KOPT-K1 (cell line): ENCODE measurements around the gene DCTN5.
"Not testable (repeated sequence)": the region's sequence is repeated elsewhere in the genome, so short reads cannot be mapped to it uniquely, and the experiment has no call there.

ENCODE experiments used
- H3K27ac ChIP-seq: fragments of 200-600 bp; sonication (generic); 2 replicates; pipeline ENCODE4 v1.5.1; 2016; ENCODE audit warnings: antibody characterized with exemption, mild to moderate bottlenecking, low read depth, low read length; ENCODE audit not compliant: poor library complexity, severe bottlenecking
- H3K36me3 ChIP-seq: fragments of 200-600 bp; sonication (generic); 2 replicates; pipeline ENCODE4 v1.5.1; 2017; ENCODE audit warnings: antibody characterized with exemption, mild to moderate bottlenecking, low read length, moderate library complexity; ENCODE audit not compliant: insufficient read depth
- H3K9me3 ChIP-seq: fragments of 200-600 bp; sonication (generic); 2 replicates; pipeline ENCODE4 v1.5.1; 2017; ENCODE audit warnings: antibody characterized with exemption, low read length, mild to moderate bottlenecking; ENCODE audit not compliant: insufficient read depth, poor library complexity, severe bottlenecking

DCTN5 gene

DNA sequence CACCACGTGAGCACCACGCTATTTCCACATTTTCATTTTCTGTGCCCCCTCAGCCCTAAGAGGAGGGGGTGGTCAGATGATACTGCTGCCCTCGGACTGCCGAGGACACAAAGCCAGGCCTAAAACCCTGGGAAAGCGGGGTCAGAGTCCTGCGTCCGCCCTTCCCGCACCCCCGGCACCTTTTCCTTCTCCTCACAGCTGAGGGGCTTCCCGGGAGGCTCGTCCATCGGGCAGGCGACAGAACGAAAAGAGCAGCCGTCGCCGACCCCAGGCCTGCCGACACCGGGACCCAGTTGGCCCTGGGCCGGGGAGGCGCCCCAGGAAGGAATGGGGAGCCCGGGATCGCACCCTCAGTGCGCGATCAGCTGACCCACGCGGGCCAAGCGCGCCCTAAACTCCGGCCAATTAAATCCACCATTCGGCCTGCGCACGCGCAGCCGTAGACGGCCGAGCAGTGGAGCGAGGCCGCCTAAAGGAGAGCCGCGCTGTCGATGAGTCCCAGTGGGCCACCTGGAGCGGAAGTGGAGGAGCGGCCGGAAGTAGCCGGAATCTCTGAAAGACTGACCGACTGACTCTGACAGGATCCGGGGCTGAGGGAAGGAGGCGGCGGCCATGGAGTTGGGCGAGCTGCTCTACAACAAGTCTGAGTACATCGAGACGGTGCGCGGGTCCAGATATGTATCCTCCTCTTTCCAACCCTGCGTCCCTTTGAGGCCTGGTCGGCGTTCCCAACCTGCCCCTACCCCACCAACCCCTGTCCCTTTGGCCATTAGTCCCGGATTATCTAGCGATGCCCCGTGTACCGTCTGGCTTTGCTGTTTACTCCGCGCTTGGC lies at the start of gene DCTN5, which contains the start of gene PALB2:
Gene DCTN5 (plus strand): TSS at position 536 of the 835 bp plus-strand sequence. CDS start 77 bp downstream, at position 613.
Gene PALB2 (minus strand): TSS at position 380 of the 835 bp plus-strand sequence. CDS start 153 bp downstream, at position 227.
- H3K27ac ChIP-seq, result peak within 1 kb of the TSS; percentile 89
- H3K36me3 ChIP-seq, result peaks cover 56% of the 10 kb centered on the region
- no peaks in the 10 kb centered on the region for H3K9me3 ChIP-seq

DNA sequence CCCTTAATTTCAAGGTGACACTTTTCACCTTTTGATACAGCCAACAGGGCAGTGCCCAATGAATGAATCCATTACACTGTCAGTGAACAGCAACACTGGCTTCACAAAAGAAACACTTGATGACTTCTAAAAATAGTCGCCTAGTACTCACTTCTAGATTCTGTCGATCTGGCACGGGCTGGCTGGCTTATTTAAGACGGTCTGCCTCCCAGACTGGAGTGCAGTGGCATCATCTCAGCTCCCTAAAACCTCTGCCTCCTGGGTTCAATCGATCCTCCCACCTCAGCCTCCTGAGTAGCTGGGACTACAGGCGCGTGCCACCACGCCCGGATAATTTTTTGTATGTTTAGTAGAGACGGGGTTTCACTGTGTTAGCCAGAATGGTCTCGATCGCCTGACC lies 47.1 kb upstream of the DCTN5 start:
- no peak overlapping the region for H3K27ac ChIP-seq
- H3K36me3 ChIP-seq, result peaks cover 50% of the 10 kb centered on the region
- no peaks in the 10 kb centered on the region for H3K9me3 ChIP-seq

DNA sequence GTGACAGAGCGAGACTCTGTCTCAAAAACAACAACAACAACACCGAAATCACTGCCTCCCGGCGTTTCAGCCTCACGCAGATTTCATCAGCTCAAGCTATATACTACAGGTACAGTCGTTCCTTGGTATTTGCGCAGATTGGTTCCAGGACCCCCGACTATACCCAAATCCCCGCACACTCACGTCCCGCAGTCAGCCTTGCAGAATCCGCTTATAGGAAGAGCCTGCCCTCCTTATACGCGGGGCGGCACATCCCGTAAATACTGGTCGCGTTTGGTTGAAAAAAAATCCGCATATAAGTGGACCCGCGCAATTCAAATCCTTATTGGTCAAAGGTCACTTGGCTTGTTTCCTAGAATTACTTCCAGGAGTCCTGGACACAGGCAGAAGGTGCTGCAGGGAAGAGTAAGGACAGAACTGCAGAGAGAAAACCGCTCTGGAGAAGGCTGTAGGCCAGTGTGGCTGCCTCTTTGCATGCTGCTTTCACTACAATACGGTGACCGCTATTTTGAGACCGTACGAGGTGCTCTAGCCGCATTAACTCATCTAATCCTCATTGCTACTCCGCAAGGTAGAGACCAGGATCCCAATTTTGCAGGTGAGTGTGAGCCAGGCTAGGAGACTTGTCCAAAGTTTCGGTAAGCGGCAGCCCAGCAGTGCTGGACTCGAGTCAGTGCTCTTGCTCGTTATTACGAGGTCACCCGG lies 45.9 kb upstream of the DCTN5 start:
- H3K9me3 ChIP-seq, result no peaks in the 10 kb centered on the region
- peaks cover 38% of the 10 kb centered on the region for H3K36me3 ChIP-seq
- H3K27ac ChIP-seq, result peak overlapping the region; percentile 81

DNA sequence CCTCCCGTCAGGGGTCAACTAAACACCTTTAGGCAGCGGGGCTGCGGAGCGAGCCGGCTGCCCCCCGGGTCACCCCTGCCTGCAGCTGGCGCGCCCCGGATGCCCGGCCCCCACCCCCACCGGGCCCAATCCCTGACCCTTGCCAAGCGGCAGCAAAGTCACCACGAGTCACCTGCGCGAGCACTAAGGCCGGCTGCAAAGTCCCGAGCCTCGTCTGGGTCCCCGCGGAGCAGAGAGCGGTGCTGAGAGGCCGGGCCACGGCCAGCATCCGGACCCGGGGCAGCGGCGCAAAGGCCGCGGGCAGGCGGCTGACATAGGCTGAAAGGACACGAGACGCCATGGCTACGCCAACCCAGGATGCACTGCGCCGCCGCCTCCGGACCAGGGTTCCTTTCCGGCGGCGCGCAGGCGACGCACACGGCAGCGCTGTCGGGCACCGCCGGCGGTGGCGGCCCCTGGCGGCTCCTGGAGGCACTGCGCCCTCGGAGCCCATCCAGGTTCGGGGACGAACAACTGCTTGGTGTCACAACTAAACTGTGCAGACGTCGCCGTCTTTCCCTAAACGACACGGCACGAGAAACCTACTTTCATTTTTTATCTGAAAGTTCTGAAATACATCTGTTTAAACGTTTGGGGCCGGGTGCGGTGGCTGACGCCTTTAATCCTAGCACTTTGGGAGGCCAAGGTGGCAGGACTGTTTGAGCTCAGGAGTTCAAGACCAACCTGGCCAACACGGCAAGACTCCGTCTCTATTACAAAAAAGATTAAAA lies 45.1 kb upstream of the DCTN5 start, which contains the start of gene NDUFAB1:
Gene NDUFAB1 (minus strand): TSS at position 366 of the 770 bp plus-strand sequence. CDS start 26 bp downstream, at position 340.
- H3K9me3 ChIP-seq, result no peaks in the 10 kb centered on the region
- peak within 1 kb of the TSS; percentile 81 for H3K27ac ChIP-seq
- H3K36me3 ChIP-seq, result peaks cover 38% of the 10 kb centered on the region

DNA sequence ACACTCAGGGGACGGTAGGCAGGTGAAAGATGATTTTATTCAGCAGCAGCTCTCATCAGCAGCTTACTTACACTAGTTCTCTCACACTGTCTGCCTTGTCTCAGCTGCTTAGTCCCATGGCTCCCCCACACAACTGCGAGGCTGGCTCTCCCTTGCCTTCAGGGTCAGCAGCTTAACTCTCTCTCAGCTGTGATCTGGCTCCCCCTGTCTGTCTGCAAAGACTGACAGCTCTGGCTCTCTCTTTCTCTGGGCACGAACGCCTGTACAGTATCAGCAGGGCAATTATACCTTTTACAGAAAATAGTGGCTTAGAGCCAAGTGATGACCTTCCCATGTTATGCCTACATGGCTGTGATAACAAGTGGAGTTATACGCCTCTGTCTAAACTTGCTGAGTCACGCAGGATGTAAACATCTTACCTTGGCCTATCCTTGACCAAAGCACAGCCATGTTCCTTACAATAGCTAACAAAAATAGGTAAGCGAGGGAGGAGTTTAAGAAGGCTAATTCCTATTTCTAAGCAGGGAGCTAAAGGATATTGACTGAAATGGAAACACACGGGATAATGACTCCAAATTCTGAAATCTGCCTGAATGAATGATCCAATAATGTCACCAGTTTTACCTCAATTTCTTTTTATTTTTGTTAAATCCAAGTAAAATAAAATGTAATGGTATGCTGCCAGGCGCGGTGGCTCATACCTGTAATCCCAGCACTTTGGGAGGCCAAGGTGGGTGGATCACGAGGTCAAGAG lies 44.1 kb upstream of the DCTN5 start:
- Histone ChIP-seq H3K36me3 (peaks cover 38% of the 10 kb centered on the region), H3K27ac (no peak overlapping the region), H3K9me3 (no peaks in the 10 kb centered on the region)

DNA sequence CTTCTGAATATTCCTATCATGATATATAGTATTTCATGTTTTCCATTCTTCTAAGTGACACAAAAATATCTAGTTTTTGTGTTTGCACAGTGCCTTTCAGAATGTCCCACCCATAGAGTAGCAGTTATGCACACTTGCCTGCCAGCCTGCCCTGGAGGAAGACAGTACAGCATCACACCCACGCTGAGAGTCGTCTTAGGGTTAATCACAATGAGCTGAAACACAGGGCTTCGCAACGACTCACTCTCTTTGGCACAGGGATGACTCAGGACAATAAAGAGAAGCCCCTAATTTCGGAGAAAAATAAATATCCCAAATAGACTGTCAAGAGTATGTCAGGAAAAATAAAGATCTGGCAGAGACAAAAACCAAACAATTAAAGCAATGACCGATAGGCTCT lies 33.5 kb upstream of the DCTN5 start:
- Histone ChIP-seq H3K36me3 (peaks cover 73% of the 10 kb centered on the region), H3K27ac (no peak overlapping the region)

DNA sequence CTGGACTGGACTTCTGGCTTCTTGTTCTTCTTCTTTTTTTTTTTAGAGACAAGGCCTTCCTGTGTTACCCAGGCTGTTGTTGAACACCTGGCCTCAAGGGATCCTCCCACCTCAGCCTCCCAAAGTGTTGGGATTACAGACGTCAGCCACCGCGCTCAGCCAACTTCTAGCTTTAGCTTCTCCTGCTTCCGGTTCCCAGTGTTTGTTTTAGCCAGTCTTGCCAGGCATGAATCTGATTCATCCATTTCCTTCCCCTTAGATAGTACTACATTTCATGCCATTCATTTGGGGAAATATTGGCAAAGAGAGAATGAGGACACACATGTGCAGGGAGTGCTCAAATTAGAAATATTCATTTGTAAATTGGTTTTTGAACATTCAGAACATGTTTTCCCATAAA lies 33.1 kb upstream of the DCTN5 start:
- H3K9me3 ChIP-seq, result no peaks in the 10 kb centered on the region
- H3K27ac ChIP-seq, result no peak overlapping the region
- peaks cover 73% of the 10 kb centered on the region for H3K36me3 ChIP-seq

More for the DNA sequence above, 33.5 kb upstream of the DCTN5 start:
- H3K9me3 ChIP-seq, result no peaks in the 10 kb centered on the region

DNA sequence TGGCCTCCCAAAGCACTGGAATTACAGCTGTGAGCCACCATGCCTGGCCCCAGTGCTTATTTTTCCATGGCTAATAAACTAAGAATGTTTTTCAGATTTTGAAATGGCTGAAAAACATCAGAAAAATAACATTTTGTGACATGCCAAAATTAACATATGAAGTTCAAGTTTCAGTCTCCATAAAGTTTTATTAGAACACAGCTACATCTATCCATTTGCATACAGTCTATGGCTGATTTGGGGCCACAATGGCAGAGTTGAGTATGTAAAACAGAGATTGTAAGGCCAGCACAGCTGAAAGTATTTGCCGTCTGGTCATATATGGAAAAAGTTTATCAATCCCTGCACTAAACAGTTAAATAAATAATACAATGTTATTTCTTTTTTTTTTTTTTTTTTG lies 31.3 kb upstream of the DCTN5 start:
- no peaks in the 10 kb centered on the region for H3K9me3 ChIP-seq
- H3K27ac ChIP-seq, result no peak overlapping the region
- peaks cover 75% of the 10 kb centered on the region for H3K36me3 ChIP-seq

DNA sequence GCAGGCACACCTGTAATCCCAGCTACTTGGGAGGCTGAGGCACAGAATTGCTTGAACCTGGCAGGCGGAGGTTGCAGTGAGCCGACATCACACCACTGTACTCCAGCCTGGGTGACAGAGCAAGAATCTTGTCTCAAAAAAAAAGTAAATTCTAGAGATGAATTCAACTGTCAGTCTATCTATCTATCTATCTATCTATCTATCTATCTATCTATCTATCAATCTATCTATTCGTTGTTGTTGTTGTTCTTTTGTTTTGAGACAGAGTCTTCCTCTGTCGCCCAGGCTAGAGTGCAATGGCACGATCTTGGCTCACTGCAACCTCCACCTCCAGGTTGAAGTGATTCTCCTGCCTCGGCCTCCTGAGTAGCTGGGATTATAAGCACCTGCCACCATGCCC lies 30.4 kb upstream of the DCTN5 start:
- peaks cover 77% of the 10 kb centered on the region for H3K36me3 ChIP-seq
- H3K27ac ChIP-seq, H3K9me3 ChIP-seq: not testable (repeated sequence)

DNA sequence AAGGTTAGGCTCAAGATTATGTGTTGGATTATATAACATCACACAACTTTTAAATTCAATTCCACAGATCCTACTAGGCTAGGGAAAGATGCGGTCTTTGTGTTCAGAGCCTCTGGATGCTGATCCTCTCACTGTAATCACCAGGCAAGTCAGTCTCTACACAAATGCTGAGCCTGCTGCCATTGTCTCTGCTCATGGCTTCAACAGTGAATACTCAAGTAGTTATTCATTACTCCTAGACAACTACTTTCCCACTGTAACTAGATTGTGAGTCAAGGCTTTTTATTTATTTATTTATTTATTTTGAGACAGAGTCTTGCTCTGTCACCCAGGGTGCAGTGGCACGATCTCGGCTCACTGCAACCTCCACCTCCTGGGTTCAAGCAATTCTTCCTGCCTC lies 29.3 kb upstream of the DCTN5 start:
- Histone ChIP-seq H3K27ac (no peak overlapping the region), H3K9me3 (no peaks in the 10 kb centered on the region), H3K36me3 (peaks cover 77% of the 10 kb centered on the region)

DNA sequence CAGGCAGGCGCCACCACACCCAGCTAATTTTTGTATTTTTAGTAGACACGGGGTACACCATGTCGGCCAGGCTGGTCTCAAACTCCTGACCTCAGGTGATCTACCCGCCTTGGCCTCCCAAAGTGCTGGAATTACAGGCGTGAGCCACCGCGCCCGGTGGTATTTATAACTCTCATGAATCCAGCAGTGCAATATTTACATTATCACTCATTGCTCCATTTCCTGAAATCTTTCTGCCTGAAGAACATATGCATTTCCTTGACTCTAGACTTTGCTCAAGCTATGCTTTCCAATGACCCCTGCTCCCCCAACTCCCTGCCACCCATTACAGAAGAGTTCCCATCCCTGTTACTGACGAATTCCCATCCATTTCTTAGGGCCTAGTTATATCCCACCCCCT lies 25.5 kb upstream of the DCTN5 start:
- no peak overlapping the region for H3K27ac ChIP-seq
- H3K9me3 ChIP-seq, result no peaks in the 10 kb centered on the region
- peaks cover 87% of the 10 kb centered on the region for H3K36me3 ChIP-seq

DNA sequence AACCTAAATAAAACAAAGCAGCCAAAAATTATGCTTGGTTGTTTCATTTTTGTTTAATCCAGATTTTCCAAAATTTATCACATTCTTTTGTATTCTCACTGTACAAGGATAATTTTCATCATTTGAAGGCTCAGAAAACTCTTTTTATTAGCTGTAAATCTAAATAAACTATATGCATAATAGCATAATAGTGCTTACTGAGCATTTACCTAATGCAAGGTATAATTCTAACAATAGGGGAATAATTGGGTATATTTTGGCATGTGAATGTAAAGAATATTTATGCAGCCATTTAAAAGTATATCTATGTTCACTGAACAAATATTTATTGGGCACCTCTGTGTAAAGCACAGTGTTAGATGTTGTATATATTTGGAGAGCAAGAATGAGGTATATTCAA lies 17.2 kb upstream of the DCTN5 start:
- H3K27ac ChIP-seq, result no peak overlapping the region
- H3K9me3 ChIP-seq, result no peaks in the 10 kb centered on the region
- peaks cover 94% of the 10 kb centered on the region for H3K36me3 ChIP-seq

DNA sequence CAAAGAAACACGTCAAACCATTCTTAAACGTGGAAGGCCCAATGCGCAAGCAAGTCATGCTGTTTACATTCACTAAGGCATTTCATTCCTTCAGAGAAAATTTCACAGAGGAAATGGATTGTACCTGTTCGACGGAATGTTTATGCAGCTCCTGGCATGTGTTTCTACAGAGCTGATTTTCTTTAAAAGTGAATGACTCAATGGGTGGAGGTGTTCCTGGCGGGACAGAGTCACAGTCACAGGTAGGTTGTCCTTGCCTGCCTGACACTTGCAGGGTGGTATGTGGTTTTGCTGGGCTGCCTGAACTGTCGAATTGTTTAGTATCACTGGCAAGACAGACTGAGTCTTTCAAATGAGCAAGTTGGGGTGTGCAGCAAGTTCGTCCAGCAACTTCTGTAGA lies 11.8 kb upstream of the DCTN5 start:
- H3K27ac ChIP-seq, result no peak overlapping the region
- H3K36me3 ChIP-seq, result peaks cover 89% of the 10 kb centered on the region
- H3K9me3 ChIP-seq, result no peaks in the 10 kb centered on the region

DNA sequence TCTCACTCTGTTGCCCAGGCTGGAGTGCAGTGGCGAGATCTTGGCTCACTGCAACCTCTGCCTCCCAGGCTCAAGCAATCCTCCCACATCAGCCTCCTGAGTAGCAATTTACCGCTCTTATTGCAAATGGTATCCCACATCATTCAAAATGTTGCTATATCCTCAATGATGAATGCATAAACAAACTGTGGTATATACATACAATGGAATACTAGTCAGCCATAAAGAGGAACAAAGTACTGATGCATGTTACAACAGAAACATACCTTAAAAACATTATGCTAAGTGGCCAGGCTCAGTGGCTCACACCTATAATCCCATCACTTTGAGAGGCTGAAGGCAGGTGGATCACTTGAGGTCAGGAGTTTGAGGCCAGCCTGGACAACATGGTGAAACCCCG lies 9.4 kb upstream of the DCTN5 start:
- peaks cover 88% of the 10 kb centered on the region for H3K36me3 ChIP-seq
- H3K27ac ChIP-seq, result not testable (repeated sequence)

More for the DNA sequence above, 9.4 kb upstream of the DCTN5 start:
- not testable (repeated sequence) for H3K9me3 ChIP-seq
